ENCODE data around the gene MIP.
"Not testable (repeated sequence)": the region's sequence is repeated elsewhere in the genome, so short reads cannot be mapped to it uniquely, and the experiment has no call there.

MIP gene

GRCh38 chr12:56408799-56409417, 45.5 kb downstream of the MIP start:
- no peak for DNase-seq
- TF ChIP-seq CTCF (IDR thresholded peaks at IDR 0.05; ENCODE audit: low read depth, low read length) = no peak
- Histone ChIP-seq H3K27ac (no peak overlapping the region), H3K27me3 (ENCODE audit: insufficient read depth, low read depth, severe bottlenecking) (no peaks in the 10 kb centered on the region), H3K36me3 (no peaks in the 10 kb centered on the region), H3K9me3 (ENCODE audit: severe bottlenecking) (no peaks in the 10 kb centered on the region), H3K4me3 (ENCODE audit: low read depth, low read length) (no peak overlapping the region)

GRCh38 chr12:56404227-56404626, 50.2 kb downstream of the MIP start:
- not testable (repeated sequence) for H3K27me3 ChIP-seq (ENCODE audit: insufficient read depth, low read depth, severe bottlenecking); H3K9me3 ChIP-seq (ENCODE audit: severe bottlenecking); H3K4me3 ChIP-seq (ENCODE audit: low read depth, low read length); DNase-seq; H3K27ac ChIP-seq; H3K36me3 ChIP-seq

- not testable (repeated sequence) for H3K4me3 ChIP-seq (ENCODE audit: low read depth, low read length); H3K36me3 ChIP-seq; H3K27ac ChIP-seq; H3K9me3 ChIP-seq (ENCODE audit: severe bottlenecking); DNase-seq; H3K27me3 ChIP-seq (ENCODE audit: insufficient read depth, low read depth, severe bottlenecking)
Observed at GRCh38 chr12:56401612-56402011, 52.8 kb downstream of the MIP start.

- not testable (repeated sequence) for H3K27me3 ChIP-seq (ENCODE audit: insufficient read depth, low read depth, severe bottlenecking); H3K4me3 ChIP-seq (ENCODE audit: low read depth, low read length)
Observed at GRCh38 chr12:56401125-56401524, 53.3 kb downstream of the MIP start.

More at GRCh38 chr12:56401125-56401524, 53.3 kb downstream of the MIP start:
- H3K36me3 ChIP-seq; H3K27ac ChIP-seq; H3K9me3 ChIP-seq (ENCODE audit: severe bottlenecking); DNase-seq: not testable (repeated sequence)
